H1 (cell line): ENCODE results near the gene WNK2.

ENCODE experiments used
- ASH2L ChIP-seq: fragments of 200-600, 300-600 bp; sonication (generic); IDR thresholded peaks from one replicate; pipeline ENCODE4 v1.7.1; 2017; ENCODE audit warnings: low read length
- BCL11A ChIP-seq, 2 experiments: IDR thresholded peaks; one replicate each; pipeline ENCODE4 v1.6.1; 2011; ENCODE audit warnings: low read depth in 2 of 2, low read length in 2 of 2, mild to moderate bottlenecking in 2 of 2
- CEBPB ChIP-seq: IDR thresholded peaks from 2 replicates; pipeline ENCODE4 v1.6.1; 2012; ENCODE audit warnings: low read depth, low read length
- CHD1 ChIP-seq: IDR thresholded peaks from 2 replicates; pipeline ENCODE4 v1.6.1; 2012; ENCODE audit warnings: low read depth, low read length, improper control_type of control experiment
- EZH2 ChIP-seq: fragments of 200-600 bp; sonication (generic); IDR thresholded peaks from 2 replicates; pipeline ENCODE4 v1.7.1; 2012; ENCODE audit warnings: low read depth, mild to moderate bottlenecking, moderate library complexity, low read length, inconsistent platforms; ENCODE audit not compliant: severe bottlenecking
- JUND ChIP-seq: IDR thresholded peaks from 2 replicates; pipeline ENCODE4 v1.6.1; 2011; ENCODE audit warnings: mild to moderate bottlenecking, improper control_type of control experiment, low read length
- NRF1 ChIP-seq: IDR thresholded peaks from 2 replicates; pipeline ENCODE4 v1.6.1; 2011; ENCODE audit warnings: mild to moderate bottlenecking, low read depth, low read length, improper control_type of control experiment
- POLR2A ChIP-seq, 2 experiments: IDR thresholded peaks; 1 replicate in 1 of 2; 2 replicates in 1 of 2; pipeline ENCODE4 v1.6.1; 2011; ENCODE audit warnings: low read depth in 2 of 2, low read length in 2 of 2, mild to moderate bottlenecking in 2 of 2; ENCODE audit errors: control extremely low read depth in 1 of 2
- POLR2AphosphoS5 ChIP-seq: IDR thresholded peaks from 2 replicates; pipeline ENCODE4 v1.6.1; 2011; ENCODE audit warnings: low read depth, low read length
- SIX5 ChIP-seq: IDR thresholded peaks from 2 replicates; pipeline ENCODE4 v1.6.1; 2011; ENCODE audit warnings: mild to moderate bottlenecking, low read depth, low read length
- SUZ12 ChIP-seq: fragments of 200-600 bp; sonication (generic); IDR thresholded peaks from 2 replicates; pipeline ENCODE4 v1.6.1; 2012; ENCODE audit warnings: mild to moderate bottlenecking, inconsistent platforms, low read length, moderate library complexity, mixed read lengths
- TF ChIP-seq, protein P1 (sequence below), 3 experiments: IDR thresholded peaks; 1 replicate in 2 of 3; 2 replicates in 1 of 3; pipeline versions ENCODE4 v1.5.1 to v1.6.1; 2011; ENCODE audit warnings: low read length in 3 of 3, mild to moderate bottlenecking in 3 of 3, inconsistent platforms in 2 of 3, low read depth in 1 of 3, moderate library complexity in 1 of 3; ENCODE audit not compliant: insufficient read depth in 1 of 3; ENCODE audit errors: control extremely low read depth in 1 of 3
- TF ChIP-seq, protein P2 (sequence below): IDR thresholded peaks from 2 replicates; pipeline ENCODE4 v1.6.1; 2011; ENCODE audit warnings: low read length, improper control_type of control experiment

DNA sequence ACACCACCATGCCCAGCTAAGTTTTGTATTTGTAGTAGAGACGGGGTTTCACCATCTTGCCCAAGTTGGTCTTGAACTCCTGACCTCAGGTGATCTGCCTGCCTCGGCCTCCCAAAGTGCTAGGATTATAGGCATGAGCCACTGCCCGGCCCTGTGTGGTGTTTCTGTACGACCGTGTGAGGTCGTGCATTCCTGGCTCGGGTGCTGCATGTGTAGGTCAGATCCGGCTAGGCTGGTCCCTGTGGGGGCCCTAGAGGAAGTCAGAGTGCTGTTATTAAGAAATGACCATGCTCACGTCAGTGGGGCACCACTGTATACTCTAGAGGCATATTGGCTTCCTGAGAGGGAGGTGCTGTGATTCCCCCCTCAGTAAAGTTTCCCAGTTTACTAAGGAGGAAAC is 13.7 kb downstream of the WNK2 start:
- TF ChIP-seq POLR2A (IDR thresholded peaks at IDR 0.05; ENCODE audit: control extremely low read depth in 1 of 2, low read depth in 2 of 2, low read length in 2 of 2) (no peak), SUZ12 (no peak), SIX5 (no peak), BCL11A (IDR thresholded peaks at IDR 0.05; ENCODE audit: low read depth in 2 of 2, low read length in 2 of 2) (no peak), EZH2 (no peak), NRF1 (no peak), JUND (no peak), CHD1 (no peak), ASH2L (no peak), POLR2AphosphoS5 (no peak), CEBPB (no peak)
- TF ChIP-seq, protein P1, sequence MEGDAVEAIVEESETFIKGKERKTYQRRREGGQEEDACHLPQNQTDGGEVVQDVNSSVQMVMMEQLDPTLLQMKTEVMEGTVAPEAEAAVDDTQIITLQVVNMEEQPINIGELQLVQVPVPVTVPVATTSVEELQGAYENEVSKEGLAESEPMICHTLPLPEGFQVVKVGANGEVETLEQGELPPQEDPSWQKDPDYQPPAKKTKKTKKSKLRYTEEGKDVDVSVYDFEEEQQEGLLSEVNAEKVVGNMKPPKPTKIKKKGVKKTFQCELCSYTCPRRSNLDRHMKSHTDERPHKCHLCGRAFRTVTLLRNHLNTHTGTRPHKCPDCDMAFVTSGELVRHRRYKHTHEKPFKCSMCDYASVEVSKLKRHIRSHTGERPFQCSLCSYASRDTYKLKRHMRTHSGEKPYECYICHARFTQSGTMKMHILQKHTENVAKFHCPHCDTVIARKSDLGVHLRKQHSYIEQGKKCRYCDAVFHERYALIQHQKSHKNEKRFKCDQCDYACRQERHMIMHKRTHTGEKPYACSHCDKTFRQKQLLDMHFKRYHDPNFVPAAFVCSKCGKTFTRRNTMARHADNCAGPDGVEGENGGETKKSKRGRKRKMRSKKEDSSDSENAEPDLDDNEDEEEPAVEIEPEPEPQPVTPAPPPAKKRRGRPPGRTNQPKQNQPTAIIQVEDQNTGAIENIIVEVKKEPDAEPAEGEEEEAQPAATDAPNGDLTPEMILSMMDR (IDR thresholded peaks at IDR 0.05; ENCODE audit: control extremely low read depth in 1 of 3, insufficient read depth in 1 of 3, low read depth in 1 of 3, low read length in 3 of 3) = no peak
- TF ChIP-seq, protein P2, sequence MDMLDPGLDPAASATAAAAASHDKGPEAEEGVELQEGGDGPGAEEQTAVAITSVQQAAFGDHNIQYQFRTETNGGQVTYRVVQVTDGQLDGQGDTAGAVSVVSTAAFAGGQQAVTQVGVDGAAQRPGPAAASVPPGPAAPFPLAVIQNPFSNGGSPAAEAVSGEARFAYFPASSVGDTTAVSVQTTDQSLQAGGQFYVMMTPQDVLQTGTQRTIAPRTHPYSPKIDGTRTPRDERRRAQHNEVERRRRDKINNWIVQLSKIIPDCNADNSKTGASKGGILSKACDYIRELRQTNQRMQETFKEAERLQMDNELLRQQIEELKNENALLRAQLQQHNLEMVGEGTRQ = no peak
